Progenitor cell of endocrine pancreas (in vitro differentiated cells): ENCODE data around the gene ASB4. TPM values are rescaled to one million over a fixed set of nuclear protein-coding genes. Genes with fewer than 3 reads are reported as not detected.

Experiments used
- DNase-seq: peaks from one replicate; pipeline ENCODE4 v3.0.0; 2021; ENCODE audit warnings: low spot score; ENCODE audit not compliant: unreplicated experiment
- H3K27ac Mint-ChIP-seq: 2 replicates; pipeline ENCODE4 v1.8.0; 2021; ENCODE audit warnings: mild to moderate bottlenecking, moderate library complexity, mixed read lengths
- H3K27me3 Mint-ChIP-seq: 2 replicates; pipeline ENCODE4 v1.8.0; 2021; ENCODE audit warnings: mixed read lengths
- H3K36me3 Mint-ChIP-seq: 2 replicates; pipeline ENCODE4 v1.8.0; 2022; ENCODE audit warnings: mixed read lengths; ENCODE audit not compliant: insufficient read depth
- H3K4me1 Mint-ChIP-seq: 2 replicates; pipeline ENCODE4 v1.8.0; 2021; ENCODE audit warnings: low read depth, mixed read lengths
- H3K4me3 Mint-ChIP-seq: 2 replicates; pipeline ENCODE4 v1.8.0; 2021; ENCODE audit warnings: low read depth, mild to moderate bottlenecking, moderate library complexity, mixed read lengths
- H3K9me3 Mint-ChIP-seq: 2 replicates; pipeline ENCODE4 v1.8.0; 2021; ENCODE audit warnings: low read depth, mixed read lengths
- total RNA-seq: library from RNA; stranded (reverse); gene quantifications from 2 replicates; pipeline ENCODE4 v1.2.1, GENCODE V29; 2021
- TF ChIP-seq, protein P1 (sequence below): fragments of 200-600 bp; sonication (generic); IDR thresholded peaks from one replicate; pipeline ENCODE4 v1.5.0; 2021; ENCODE audit warnings: antibody characterized with exemption, mild to moderate bottlenecking; ENCODE audit not compliant: unreplicated experiment

The ASB4 gene
- total RNA-seq, 1 donor from 2014 or later, result not detected

DNA sequence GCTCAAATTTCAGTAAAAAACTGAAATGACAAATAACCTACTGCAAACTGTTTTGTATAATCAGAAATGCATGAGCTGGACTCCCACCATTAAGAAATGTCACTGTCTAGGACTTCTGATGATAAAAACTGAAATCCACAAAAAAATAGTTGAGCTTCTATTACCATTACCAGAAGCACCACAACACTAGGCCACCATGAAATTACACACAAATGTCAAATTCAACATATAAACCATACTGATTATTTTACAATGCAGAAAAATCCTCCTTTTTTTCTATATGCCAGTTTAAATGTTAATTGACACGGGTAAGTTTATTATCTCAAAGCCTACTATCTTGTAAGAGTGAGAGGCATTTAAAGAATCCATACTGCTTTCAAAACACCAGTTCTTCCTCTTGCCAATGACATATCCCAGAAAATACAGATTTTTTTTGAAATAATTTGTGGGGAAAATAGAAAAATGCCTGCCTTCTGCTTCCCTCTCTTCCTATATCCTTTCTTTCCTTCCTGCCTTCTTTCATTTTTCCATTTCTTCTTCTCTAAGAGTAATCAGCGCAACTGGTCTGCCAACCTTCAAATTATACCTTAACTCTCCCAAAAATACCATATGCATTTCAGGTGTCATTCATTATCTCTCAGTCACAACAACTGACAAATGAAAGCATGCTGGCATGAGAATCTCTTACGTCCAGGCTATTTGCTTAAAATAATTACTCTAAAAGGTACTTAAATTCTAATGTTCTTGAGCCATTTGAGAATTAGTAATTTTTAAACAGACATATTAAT, 98.3 kb downstream of the ASB4 start:
- H3K9me3 Mint-ChIP-seq, result no peaks in the 10 kb centered on the region
- no peak overlapping the region for H3K4me3 Mint-ChIP-seq
- peaks cover 29% of the 10 kb centered on the region for H3K36me3 Mint-ChIP-seq
- no peak overlapping the region for H3K27ac Mint-ChIP-seq
- TF ChIP-seq, protein P1, sequence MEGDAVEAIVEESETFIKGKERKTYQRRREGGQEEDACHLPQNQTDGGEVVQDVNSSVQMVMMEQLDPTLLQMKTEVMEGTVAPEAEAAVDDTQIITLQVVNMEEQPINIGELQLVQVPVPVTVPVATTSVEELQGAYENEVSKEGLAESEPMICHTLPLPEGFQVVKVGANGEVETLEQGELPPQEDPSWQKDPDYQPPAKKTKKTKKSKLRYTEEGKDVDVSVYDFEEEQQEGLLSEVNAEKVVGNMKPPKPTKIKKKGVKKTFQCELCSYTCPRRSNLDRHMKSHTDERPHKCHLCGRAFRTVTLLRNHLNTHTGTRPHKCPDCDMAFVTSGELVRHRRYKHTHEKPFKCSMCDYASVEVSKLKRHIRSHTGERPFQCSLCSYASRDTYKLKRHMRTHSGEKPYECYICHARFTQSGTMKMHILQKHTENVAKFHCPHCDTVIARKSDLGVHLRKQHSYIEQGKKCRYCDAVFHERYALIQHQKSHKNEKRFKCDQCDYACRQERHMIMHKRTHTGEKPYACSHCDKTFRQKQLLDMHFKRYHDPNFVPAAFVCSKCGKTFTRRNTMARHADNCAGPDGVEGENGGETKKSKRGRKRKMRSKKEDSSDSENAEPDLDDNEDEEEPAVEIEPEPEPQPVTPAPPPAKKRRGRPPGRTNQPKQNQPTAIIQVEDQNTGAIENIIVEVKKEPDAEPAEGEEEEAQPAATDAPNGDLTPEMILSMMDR, result no peak
- no peak for DNase-seq
- H3K4me1 Mint-ChIP-seq, result peaks cover 18% of the 10 kb centered on the region
- H3K27me3 Mint-ChIP-seq, result no peaks in the 10 kb centered on the region

DNA sequence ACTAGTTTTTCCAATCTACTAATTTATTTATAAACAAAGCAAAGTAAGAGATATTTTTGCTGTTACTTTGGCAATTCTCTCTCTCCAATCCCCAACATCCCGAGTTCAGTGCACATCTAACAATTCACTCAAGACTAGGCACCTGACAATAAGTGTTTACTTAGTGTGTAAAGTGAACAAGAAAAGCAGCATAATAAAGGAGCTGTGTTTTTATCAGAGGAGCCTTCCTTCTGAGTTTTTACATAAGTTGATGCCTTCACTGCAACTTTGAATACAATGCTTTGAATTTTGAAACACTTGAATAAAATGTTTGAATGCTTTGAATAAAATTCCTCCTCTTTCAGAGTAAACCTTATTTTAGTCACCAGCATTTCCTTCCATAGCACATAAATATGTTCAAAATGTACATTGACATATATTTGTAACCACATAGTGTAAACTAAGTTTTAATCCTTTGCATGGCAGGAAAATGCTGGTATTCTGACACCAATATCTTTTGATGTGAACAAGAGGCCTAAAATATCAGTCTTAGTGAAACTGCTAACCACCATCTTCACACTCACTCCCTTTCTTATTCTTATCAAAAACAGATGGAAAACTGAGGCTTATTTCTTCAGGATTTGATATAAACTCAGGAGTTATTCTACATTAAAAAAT, 99.2 kb downstream of the ASB4 start:
- TF ChIP-seq, protein P1, result no peak

DNA sequence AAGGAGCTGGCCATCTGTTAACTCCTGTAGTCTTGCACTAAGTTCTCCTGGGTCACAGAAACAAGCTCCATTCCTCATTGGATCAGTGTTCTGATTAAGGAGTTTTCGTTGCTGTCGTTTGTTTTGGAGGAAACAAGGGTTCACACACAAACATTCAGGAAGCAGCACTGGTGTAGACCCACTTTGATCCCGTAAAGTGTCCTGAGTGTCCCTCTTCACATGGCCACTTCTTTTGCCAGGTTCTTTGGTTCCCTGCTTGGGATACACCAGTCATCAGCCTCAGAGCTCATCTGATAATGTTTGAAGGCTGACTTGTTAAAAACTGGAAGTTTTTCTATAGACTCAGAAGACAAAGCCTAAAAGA, 99.7 kb downstream of the ASB4 start:
- TF ChIP-seq, protein P1, result no peak
- H3K27ac Mint-ChIP-seq, result no peak overlapping the region

More for the DNA sequence above, 99.2 kb downstream of the ASB4 start:
- H3K4me3 Mint-ChIP-seq, result no peak overlapping the region
- H3K27me3 Mint-ChIP-seq, result no peaks in the 10 kb centered on the region
- H3K27ac Mint-ChIP-seq, result no peak overlapping the region
- DNase-seq, result no peak
- H3K36me3 Mint-ChIP-seq, result peaks cover 35% of the 10 kb centered on the region
- H3K9me3 Mint-ChIP-seq, result no peaks in the 10 kb centered on the region
- peaks cover 21% of the 10 kb centered on the region for H3K4me1 Mint-ChIP-seq

DNA sequence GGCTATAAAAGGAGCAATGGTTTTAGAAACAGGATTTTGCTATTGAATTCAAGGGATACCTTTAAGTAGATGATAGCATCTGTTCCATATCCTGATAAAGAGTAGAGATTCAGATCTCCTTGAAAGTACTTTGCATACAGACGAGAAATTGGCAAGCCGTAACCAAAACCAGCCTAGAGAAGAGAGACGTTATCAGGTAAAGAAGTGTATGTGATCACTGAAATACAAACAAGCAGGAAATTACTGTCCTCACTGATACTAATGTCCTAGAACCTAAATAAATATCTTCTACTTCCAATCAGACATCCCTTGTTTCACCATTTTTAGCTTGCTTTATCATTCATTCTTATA, 101.2 kb downstream of the ASB4 start:
- H3K36me3 Mint-ChIP-seq, result peaks cover 44% of the 10 kb centered on the region
- TF ChIP-seq, protein P1, result no peak
- peaks cover 29% of the 10 kb centered on the region for H3K4me1 Mint-ChIP-seq
- H3K27me3 Mint-ChIP-seq, result no peaks in the 10 kb centered on the region
- H3K27ac Mint-ChIP-seq, result no peak overlapping the region
- H3K9me3 Mint-ChIP-seq, result no peaks in the 10 kb centered on the region
- no peak for DNase-seq
- H3K4me3 Mint-ChIP-seq, result no peak overlapping the region

More for the DNA sequence above, 99.7 kb downstream of the ASB4 start:
- no peaks in the 10 kb centered on the region for H3K27me3 Mint-ChIP-seq
- peaks cover 37% of the 10 kb centered on the region for H3K36me3 Mint-ChIP-seq
- no peaks in the 10 kb centered on the region for H3K9me3 Mint-ChIP-seq
- H3K4me3 Mint-ChIP-seq, result no peak overlapping the region
- peaks cover 23% of the 10 kb centered on the region for H3K4me1 Mint-ChIP-seq
- no peak for DNase-seq

DNA sequence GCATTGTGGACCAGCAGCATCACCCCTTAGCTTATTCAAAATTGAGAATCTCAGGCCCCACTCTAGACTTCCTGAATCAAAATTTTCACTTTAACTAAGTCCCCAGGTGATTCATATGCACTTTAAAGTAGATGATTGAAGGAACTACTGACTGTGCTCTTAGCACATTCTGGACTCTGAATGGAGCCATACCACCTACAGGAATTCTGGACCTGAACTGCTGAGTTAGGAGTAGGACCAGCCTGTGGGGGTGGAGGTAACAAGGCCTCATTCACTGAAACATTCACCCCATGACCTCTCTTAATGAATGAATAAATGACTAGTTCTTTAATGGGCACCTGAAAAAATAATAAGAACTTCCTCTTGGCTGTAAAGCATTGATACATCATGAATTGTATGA, 103.3 kb downstream of the ASB4 start:
- DNase-seq, result no peak
- H3K4me3 Mint-ChIP-seq, result no peak overlapping the region
- no peaks in the 10 kb centered on the region for H3K27me3 Mint-ChIP-seq
- TF ChIP-seq, protein P1, result no peak
- H3K27ac Mint-ChIP-seq, result no peak overlapping the region
- H3K36me3 Mint-ChIP-seq, result peaks cover 43% of the 10 kb centered on the region
- peaks cover 28% of the 10 kb centered on the region for H3K4me1 Mint-ChIP-seq
- no peaks in the 10 kb centered on the region for H3K9me3 Mint-ChIP-seq
